Erythroblast (primary cell): ENCODE results near the gene SPATA9.

Source experiments
- GATA1 ChIP-seq: IDR thresholded peaks from 2 replicates; pipeline ENCODE4 v1.6.1; 2011; ENCODE audit warnings: low read depth, mild to moderate bottlenecking, control low read depth, low read length, moderate library complexity
- POLR2A ChIP-seq: IDR thresholded peaks from 2 replicates; pipeline ENCODE4 v1.6.1; 2011; ENCODE audit warnings: mild to moderate bottlenecking, low read length

DNA sequence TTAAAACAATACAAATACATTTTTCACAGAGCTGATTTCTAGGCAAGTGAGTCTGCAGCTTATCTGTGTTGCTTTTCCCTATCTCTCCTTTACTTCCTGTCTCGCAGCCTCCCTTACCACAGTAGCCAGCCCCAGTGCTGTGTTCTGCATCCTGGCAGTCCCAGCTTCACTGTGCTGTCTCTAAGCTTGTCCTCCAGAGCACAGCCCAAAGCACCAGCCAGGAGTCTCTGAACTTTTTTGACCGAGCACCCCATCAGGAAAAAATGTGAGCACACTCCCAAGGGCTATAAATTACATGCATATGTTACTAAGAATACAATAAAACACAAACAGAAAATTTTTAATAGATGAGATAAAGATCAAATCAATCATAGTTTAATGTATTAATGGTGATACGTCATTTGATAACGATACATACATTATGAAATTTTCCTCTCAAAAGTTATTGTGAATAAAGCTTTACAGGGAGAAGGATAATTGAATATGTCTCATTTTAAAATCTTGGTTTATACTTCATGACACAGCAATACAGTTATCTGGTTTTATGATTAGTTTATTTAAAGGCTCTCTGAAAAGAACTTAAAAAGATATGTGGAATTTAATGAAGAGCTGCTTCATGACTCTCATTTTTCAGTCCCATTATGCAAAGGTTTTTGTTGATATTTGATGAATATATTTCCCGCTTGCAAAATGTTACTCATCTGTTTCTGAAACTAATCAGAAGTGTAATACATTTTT lies 41.0 kb upstream of the SPATA9 start:
- TF ChIP-seq POLR2A = no peak
- TF ChIP-seq GATA1 = no peak
